ENCODE data around the gene ISYNA1. TPM values are rescaled to one million over a fixed set of nuclear protein-coding genes. Genes with fewer than 3 reads are reported as not detected.

The ISYNA1 gene
- total RNA-seq, 2 experiments from 2014 or later, result 48.6 to 54.9 TPM

- peaks cover 7% of the 10 kb centered on the region for H3K36me3 Mint-ChIP-seq (ENCODE audit: low read depth)
- DNase-seq, result no peak
- H3K9me3 Mint-ChIP-seq, result no peaks in the 10 kb centered on the region
- no peak overlapping the region for H3K4me3 Mint-ChIP-seq
- no peak overlapping the region for H3K27ac Mint-ChIP-seq
- peaks cover 6% of the 10 kb centered on the region for H3K4me1 Mint-ChIP-seq (ENCODE audit: low read depth)
- TF ChIP-seq, protein P1, sequence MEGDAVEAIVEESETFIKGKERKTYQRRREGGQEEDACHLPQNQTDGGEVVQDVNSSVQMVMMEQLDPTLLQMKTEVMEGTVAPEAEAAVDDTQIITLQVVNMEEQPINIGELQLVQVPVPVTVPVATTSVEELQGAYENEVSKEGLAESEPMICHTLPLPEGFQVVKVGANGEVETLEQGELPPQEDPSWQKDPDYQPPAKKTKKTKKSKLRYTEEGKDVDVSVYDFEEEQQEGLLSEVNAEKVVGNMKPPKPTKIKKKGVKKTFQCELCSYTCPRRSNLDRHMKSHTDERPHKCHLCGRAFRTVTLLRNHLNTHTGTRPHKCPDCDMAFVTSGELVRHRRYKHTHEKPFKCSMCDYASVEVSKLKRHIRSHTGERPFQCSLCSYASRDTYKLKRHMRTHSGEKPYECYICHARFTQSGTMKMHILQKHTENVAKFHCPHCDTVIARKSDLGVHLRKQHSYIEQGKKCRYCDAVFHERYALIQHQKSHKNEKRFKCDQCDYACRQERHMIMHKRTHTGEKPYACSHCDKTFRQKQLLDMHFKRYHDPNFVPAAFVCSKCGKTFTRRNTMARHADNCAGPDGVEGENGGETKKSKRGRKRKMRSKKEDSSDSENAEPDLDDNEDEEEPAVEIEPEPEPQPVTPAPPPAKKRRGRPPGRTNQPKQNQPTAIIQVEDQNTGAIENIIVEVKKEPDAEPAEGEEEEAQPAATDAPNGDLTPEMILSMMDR (IDR thresholded peaks at IDR 0.05), result no peak
- intact Hi-C loops (cut with micrococcal nuclease), result loop anchor here (10.0 kb wide), 1 partner anchor 114 kb away; the partner anchor contains the start of gene UBA52
- no peaks in the 10 kb centered on the region for H3K27me3 Mint-ChIP-seq
- no peak for ATAC-seq
- CTCF ChIA-PET, result interaction anchor here (0.9 to 4.3 kb wide), 12 partner anchors 9 to 184 kb away, joined by 3 to 46 read pairs (median 5); partner anchors contain the start of genes ELL, FKBP8 and UBA52
- POLR2A ChIA-PET, result interaction anchor here (1.1 kb wide), 1 partner anchor 95 kb away, joined by 3 read pairs; no protein-coding TSS in a partner anchor
Measured at GRCh38 chr19:18460900-18461299, 23.0 kb upstream of the ISYNA1 start.

DNA sequence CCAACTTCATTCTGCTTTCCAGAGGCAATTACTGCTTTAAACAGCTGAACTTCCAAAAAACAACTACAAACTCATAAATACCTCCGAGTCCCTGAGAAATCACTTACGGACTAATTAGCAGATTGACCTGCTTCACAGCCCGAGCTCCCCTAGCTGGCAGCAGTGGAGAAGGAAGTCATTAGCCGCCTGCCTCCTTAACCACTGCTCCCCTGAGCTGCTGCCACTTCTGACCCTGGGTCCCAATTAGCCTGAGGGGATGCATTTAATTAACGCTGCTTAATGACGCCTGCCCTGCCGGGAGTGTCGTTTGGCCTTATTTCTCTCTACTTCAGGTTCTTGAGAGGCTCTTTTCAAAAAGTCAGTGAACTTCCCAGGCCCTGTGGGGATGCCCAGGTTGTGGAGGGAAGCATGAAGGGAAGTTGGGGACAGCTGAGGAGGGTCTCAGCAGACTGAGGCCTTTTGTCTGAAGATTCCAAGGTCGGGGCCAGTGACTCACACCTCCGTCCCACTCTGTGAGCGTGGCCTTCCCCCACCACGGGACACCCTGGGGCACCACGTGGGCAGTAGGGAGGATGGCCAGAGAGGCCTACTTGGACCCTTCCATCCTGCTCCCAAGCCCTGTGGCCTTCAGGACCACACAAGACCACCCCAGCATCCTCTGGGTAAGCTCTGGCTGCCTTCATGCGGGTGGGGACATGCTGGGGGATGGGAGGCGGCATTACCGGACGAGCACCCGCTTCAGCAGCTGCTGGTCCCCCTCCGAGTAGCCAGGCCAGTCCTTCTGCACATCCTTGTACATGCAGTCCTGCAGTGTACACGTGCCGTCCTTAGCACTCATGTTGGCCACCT lies 19.8 kb upstream of the ISYNA1 start:
- Mint-ChIP-seq H3K4me3 (no peak overlapping the region), H3K36me3 (ENCODE audit: low read depth) (peaks cover 6% of the 10 kb centered on the region), H3K27me3 (no peaks in the 10 kb centered on the region), H3K4me1 (ENCODE audit: low read depth) (peaks cover 3% of the 10 kb centered on the region), H3K9me3 (no peaks in the 10 kb centered on the region), H3K27ac (no peak overlapping the region)
- ChIA-PET CTCF (interaction anchor here (0.9 to 1.3 kb wide), 3 partner anchors 12 to 70 kb away, joined by 3 read pairs; no protein-coding TSS in a partner anchor), POLR2A (interaction anchor here (1.3 kb wide), 2 partner anchors 9 to 17 kb away, joined by 3 to 4 read pairs; no protein-coding TSS in a partner anchor)
- DNase-seq, result no peak
- ATAC-seq, result no peak
- intact Hi-C loops (cut with micrococcal nuclease), result no loop called here
- TF ChIP-seq, protein P1 (IDR thresholded peaks at IDR 0.05), result no peak

DNA sequence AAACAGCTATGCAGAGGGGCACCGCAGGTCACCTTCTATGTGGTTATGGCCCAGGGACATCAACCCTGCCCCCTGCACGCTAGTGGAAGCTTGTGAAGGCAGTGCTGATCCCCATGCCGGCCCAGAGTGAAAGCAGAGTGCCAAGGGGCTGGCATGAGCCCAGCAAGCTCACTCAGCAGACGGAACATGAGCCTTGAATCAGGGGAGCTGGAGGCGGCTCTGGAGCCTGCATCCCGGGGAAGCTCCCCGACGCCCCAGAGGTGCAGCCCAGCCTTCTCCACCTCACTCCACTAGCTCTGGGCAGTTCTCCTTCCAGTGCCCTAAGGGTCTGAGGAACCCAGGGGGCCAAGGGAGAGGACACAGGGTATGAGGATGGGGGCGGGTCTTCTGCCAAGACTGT lies 19.0 kb upstream of the ISYNA1 start:
- Mint-ChIP-seq H3K4me3 (no peak overlapping the region), H3K9me3 (no peaks in the 10 kb centered on the region), H3K36me3 (ENCODE audit: low read depth) (peaks cover 5% of the 10 kb centered on the region), H3K27ac (no peak overlapping the region), H3K4me1 (ENCODE audit: low read depth) (peaks cover 1% of the 10 kb centered on the region), H3K27me3 (no peaks in the 10 kb centered on the region)
- POLR2A ChIA-PET, result interaction anchor here (1.3 kb wide), 1 partner anchor 9 kb away, joined by 4 read pairs; no protein-coding TSS in a partner anchor
- intact Hi-C loops (cut with micrococcal nuclease), result no loop called here
- ATAC-seq, result no peak
- CTCF ChIA-PET, result interaction anchor here (0.9 kb wide), 1 partner anchor 13 kb away, joined by 3 read pairs; no protein-coding TSS in a partner anchor
- no peak for DNase-seq
- TF ChIP-seq, protein P1 (IDR thresholded peaks at IDR 0.05), result no peak

GRCh38 chr19:18456279-18456678 lies 18.3 kb upstream of the ISYNA1 start:
- Mint-ChIP-seq H3K4me3 (no peak overlapping the region), H3K27me3 (no peaks in the 10 kb centered on the region), H3K27ac (peak overlapping the region; percentile 43), H3K4me1 (ENCODE audit: low read depth) (no peaks in the 10 kb centered on the region), H3K36me3 (ENCODE audit: low read depth) (no peaks in the 10 kb centered on the region), H3K9me3 (no peaks in the 10 kb centered on the region)
- POLR2A ChIA-PET, result interaction anchor here (0.9 kb wide), 1 partner anchor 9 kb away, joined by 3 read pairs; no protein-coding TSS in a partner anchor
- CTCF ChIA-PET, result no interaction called here
- TF ChIP-seq, protein P1 (IDR thresholded peaks at IDR 0.05), result no peak
- intact Hi-C loops (cut with micrococcal nuclease), result no loop called here
- ATAC-seq, result no peak
- DNase-seq, result no peak
